SK-MEL-5 (cell line): ENCODE results near the gene SIGLEC15. TPM values are rescaled to one million over a fixed set of nuclear protein-coding genes. Genes with fewer than 3 reads are reported as not detected.
A peak's percentile ranks its signal among the peaks of the same experiment; 100 is the strongest.
"Not testable (repeated sequence)": the region's sequence is repeated elsewhere in the genome, so short reads cannot be mapped to it uniquely, and the experiment has no call there.

Experiments used
- DNase-seq: peaks from one replicate; pipeline ENCODE4 v3.0.0-alpha.2; 2016; ENCODE audit warnings: low read depth, low spot score
- in situ Hi-C: cut with HindIII; loops from 2 replicates; pipeline ENCODE4 v1.10.0; 2016; ENCODE audit warnings: low sequenced_read_pairs, high pct_unique_total_duplicates, low pct_unique_long_range_greater_than_20kb
- total RNA-seq: library from RNA; depleted of rRNA; stranded (reverse); fragments of >200 nt; shearing (Covaris generic); gene quantifications from 2 replicates; pipeline ENCODE4 v1.2.3, GENCODE V29; 2014

The SIGLEC15 gene
- total RNA-seq, 1 experiment from 2014 or later = not detected

GRCh38 chr18:45838302-45839070 lies 13.0 kb downstream of the SIGLEC15 start:
- no peak for DNase-seq
- in situ Hi-C loops = no loop called here

- in situ Hi-C loops = no loop called here
Measured at GRCh38 chr18:45839414-45840395, 14.2 kb downstream of the SIGLEC15 start.

GRCh38 chr18:45841060-45841764 lies 15.7 kb downstream of the SIGLEC15 start:
- no peak for DNase-seq
- in situ Hi-C loops = no loop called here

More at GRCh38 chr18:45839414-45840395, 14.2 kb downstream of the SIGLEC15 start:
- peak; percentile 53 for DNase-seq

GRCh38 chr18:45841765-45842442 lies 16.4 kb downstream of the SIGLEC15 start:
- in situ Hi-C loops = no loop called here
- DNase-seq = no peak

GRCh38 chr18:45843019-45843418 lies 17.5 kb downstream of the SIGLEC15 start:
- in situ Hi-C loops = no loop called here
- DNase-seq = no peak

- in situ Hi-C loops = no loop called here
- DNase-seq = no peak
Measured at GRCh38 chr18:45844938-45845337, 19.5 kb downstream of the SIGLEC15 start.

- DNase-seq = no peak
- in situ Hi-C loops = no loop called here
Measured at GRCh38 chr18:45845410-45845809, 19.9 kb downstream of the SIGLEC15 start.

GRCh38 chr18:45847119-45847518 lies 21.6 kb downstream of the SIGLEC15 start:
- in situ Hi-C loops = no loop called here
- no peak for DNase-seq

- DNase-seq, in situ Hi-C loops: not testable (repeated sequence)
Measured at GRCh38 chr18:45848643-45849042, 23.2 kb downstream of the SIGLEC15 start.

- no peak for DNase-seq
- in situ Hi-C loops = no loop called here
Measured at GRCh38 chr18:45849529-45849928, 24.1 kb downstream of the SIGLEC15 start.

- in situ Hi-C loops = no loop called here
- peak; percentile 56 for DNase-seq
Measured at GRCh38 chr18:45850021-45850420, 24.5 kb downstream of the SIGLEC15 start.

- no peak for DNase-seq
- in situ Hi-C loops = no loop called here
Measured at GRCh38 chr18:45851161-45851925, 25.9 kb downstream of the SIGLEC15 start.

- no peak for DNase-seq
- in situ Hi-C loops = no loop called here
Measured at GRCh38 chr18:45852631-45853030, 27.2 kb downstream of the SIGLEC15 start.

GRCh38 chr18:45854036-45854586 lies 28.6 kb downstream of the SIGLEC15 start:
- DNase-seq = no peak
- in situ Hi-C loops = no loop called here

- in situ Hi-C loops = no loop called here
- DNase-seq = no peak
Measured at GRCh38 chr18:45856531-45856930, 31.1 kb downstream of the SIGLEC15 start.

GRCh38 chr18:45859334-45859733 lies 33.9 kb downstream of the SIGLEC15 start:
- in situ Hi-C loops = no loop called here
- DNase-seq = no peak
